GM12875 (cell line): ENCODE measurements around the gene NSUN3.

Source experiments
- H3K4me3 ChIP-seq: one replicate; pipeline ENCODE4 v1.5.1; 2011; ENCODE audit warnings: low read depth, low read length, control low read depth
- TF ChIP-seq, protein P1 (sequence below): IDR thresholded peaks from 2 replicates; pipeline ENCODE4 v1.5.1; 2011; ENCODE audit warnings: low read depth, mild to moderate bottlenecking, control low read depth, inconsistent platforms, low read length, moderate library complexity, borderline replicate concordance; ENCODE audit not compliant: insufficient read depth

The NSUN3 gene

DNA sequence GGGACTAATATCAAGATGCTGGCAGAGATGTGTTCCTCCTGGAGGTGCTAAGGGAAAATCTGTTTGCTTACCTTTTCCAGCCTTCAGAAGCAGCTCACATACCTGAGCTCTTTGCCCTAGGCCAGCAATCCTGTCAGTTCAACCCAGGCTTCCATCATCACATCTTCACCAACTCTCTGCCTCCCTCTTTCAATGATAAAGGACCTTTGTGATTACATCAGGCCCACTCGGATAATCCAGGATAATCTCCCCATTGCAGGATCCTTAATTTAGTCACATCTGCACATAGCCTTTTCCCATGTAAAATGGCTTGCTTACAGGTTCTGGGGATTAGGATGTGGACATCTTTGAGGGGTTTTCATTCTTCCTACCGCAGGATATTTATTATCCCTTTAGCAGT is 58.3 kb downstream of the NSUN3 start:
- H3K4me3 ChIP-seq, result no peak overlapping the region
- TF ChIP-seq, protein P1, sequence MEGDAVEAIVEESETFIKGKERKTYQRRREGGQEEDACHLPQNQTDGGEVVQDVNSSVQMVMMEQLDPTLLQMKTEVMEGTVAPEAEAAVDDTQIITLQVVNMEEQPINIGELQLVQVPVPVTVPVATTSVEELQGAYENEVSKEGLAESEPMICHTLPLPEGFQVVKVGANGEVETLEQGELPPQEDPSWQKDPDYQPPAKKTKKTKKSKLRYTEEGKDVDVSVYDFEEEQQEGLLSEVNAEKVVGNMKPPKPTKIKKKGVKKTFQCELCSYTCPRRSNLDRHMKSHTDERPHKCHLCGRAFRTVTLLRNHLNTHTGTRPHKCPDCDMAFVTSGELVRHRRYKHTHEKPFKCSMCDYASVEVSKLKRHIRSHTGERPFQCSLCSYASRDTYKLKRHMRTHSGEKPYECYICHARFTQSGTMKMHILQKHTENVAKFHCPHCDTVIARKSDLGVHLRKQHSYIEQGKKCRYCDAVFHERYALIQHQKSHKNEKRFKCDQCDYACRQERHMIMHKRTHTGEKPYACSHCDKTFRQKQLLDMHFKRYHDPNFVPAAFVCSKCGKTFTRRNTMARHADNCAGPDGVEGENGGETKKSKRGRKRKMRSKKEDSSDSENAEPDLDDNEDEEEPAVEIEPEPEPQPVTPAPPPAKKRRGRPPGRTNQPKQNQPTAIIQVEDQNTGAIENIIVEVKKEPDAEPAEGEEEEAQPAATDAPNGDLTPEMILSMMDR, result no peak

DNA sequence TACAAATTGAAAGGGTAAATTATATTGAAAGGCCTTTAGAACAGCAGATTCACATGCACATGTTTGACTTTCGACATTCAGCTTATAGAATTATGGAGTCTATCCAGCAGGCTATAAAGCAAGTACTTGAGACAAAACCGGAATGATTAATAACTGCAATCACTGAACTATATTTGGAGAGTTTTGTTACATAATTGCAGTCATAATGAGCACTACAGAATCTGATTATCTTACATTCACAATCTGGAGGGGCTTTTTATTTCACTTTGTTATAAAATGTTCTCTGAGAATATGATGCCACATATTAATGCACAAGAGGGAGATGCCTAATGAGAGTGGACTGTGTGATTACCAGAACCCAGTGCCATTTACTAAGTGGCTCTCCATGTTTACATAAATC is 64.3 kb downstream of the NSUN3 start:
- no peak overlapping the region for H3K4me3 ChIP-seq
- TF ChIP-seq, protein P1, result no peak

DNA sequence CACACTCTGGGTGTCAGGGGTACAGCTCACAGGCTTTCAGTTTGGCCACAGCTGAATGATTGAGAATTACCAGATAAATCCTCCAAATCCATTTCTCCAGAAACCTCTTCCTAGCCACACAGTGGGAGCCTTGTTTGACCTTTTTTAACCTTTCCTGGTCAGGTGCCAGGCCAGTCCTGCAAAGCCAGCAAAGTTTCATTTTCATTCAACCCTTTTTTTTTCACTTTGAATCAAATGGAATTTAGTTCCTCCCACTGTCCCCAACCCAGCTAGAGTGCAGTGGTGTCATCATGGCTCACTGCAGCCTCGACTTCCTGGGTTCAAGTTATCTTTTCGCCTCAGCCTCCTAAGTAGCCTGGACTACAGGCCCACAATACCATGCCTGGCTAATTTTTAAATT is 67.8 kb downstream of the NSUN3 start:
- TF ChIP-seq, protein P1, result no peak
- no peak overlapping the region for H3K4me3 ChIP-seq

DNA sequence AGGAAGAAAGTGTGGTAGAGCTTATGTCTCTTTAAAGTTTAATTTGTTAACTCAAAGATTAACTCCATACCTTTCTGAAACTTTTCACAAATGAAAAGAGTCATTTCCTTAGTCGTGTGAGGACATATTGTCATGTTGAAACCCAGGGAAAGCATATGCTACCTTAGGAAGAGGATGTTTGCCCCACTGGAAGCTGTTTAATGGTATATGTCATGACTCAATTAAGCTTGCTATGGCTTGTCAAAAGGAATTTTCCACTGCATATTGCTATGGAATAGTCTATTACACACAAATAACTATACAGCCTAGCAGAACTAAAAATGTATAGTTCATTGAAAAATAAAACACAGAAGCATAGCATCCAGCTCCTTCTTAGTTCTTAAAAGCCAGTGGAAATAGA is 69.9 kb downstream of the NSUN3 start:
- no peak overlapping the region for H3K4me3 ChIP-seq

DNA sequence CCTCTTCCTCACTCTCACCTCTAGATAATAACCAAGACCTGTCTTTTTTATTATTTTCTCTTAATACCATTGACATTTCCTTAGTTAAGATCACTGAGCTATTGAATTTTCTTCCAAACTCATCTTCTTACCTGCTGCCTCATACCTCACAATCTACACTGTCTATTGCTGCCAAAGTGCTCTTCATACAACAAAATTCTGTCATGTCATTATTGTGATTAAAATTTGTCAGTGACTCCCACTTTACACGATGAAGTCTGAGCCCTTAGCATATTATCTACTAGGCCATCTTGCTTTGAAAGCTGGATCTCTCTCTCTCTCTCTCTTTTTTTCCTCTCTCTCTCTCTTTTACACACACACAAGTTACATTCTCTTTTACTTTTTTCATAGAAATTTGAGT is 73.3 kb downstream of the NSUN3 start:
- TF ChIP-seq, protein P1, result no peak
- H3K4me3 ChIP-seq, result no peak overlapping the region

More for the DNA sequence above, 69.9 kb downstream of the NSUN3 start:
- TF ChIP-seq, protein P1, result no peak

DNA sequence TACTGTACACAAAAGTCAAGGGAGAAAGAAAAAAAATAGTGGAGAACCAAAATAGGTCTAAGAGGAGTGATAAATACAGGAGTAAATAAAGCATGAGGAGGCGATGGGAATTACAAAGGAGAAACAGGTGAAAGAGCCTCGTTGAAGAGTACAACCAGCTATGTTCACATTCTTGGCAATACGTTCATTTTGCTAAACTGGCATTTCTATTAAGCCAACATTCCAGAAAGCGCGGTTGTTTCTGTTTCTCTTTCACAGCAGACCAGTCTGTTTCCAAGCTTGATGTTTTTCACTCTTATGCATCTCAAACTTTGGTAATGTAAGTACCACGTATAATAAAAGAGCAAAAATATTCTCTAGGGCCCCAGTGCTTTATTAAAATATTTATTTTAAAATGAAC is 74.5 kb downstream of the NSUN3 start:
- no peak overlapping the region for H3K4me3 ChIP-seq
- TF ChIP-seq, protein P1, result no peak

DNA sequence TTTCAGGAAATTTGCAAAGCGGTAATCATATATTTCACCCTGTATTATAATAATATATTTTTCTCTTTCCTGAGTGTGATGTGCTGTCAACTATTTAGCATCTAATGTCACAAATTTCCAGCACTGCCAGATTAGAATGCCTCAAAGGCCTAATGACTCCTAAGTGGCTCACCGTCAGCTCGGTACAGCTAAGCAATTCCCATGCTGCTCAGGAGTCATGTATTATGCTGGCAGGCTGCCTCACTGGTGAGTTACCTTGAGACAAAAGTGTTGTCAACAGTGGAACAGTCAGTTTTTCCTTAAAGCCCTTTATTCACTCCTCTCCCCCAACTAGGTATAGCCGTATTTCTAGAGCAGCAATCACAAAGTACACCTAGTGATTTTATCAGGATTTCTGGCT is 83.6 kb downstream of the NSUN3 start:
- no peak overlapping the region for H3K4me3 ChIP-seq
- TF ChIP-seq, protein P1, result no peak
